Erythroblast (primary cell): ENCODE measurements around the gene CCL4.
"Not testable (repeated sequence)": the region's sequence is repeated elsewhere in the genome, so short reads cannot be mapped to it uniquely, and the experiment has no call there.

Experiments used
- DNase-seq, 2 experiments: peaks; one replicate each; lab custom pipeline; 2025; lab: John Stamatoyannopoulos, UW
- GATA1 ChIP-seq: IDR thresholded peaks from 2 replicates; pipeline ENCODE4 v1.6.1; 2011; ENCODE audit warnings: low read depth, mild to moderate bottlenecking, control low read depth, low read length, moderate library complexity
- POLR2A ChIP-seq: IDR thresholded peaks from 2 replicates; pipeline ENCODE4 v1.6.1; 2011; ENCODE audit warnings: mild to moderate bottlenecking, low read length

The CCL4 gene

DNA sequence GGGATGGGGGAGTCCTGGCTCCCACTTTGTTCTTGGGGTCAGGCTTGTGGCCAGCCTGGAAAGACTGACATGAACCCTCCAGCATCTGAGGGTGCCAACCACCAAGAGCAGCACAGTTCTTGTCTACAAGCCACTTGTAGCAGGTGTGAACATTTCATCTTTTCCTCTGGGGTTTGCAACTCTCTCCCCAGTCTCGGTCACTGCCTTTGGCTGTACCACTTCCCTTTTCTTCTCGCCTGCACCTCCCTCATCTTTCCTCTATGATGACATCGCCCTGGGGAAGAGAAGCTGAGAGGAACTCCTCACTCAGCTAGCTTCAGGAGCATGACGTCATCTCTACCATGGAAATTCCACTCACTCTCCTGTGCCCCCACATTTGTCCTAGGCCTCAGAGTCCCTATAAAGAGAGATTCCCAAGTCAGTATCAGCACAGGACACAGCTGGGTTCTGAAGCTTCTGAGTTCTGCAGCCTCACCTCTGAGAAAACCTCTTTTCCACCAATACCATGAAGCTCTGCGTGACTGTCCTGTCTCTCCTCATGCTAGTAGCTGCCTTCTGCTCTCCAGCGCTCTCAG lies at the start of gene CCL4:
Gene CCL4 (plus strand): TSS at position 427 of the 575 bp plus-strand sequence. CDS start 79 bp downstream, at position 506.
- DNase-seq = not testable (repeated sequence)

DNA sequence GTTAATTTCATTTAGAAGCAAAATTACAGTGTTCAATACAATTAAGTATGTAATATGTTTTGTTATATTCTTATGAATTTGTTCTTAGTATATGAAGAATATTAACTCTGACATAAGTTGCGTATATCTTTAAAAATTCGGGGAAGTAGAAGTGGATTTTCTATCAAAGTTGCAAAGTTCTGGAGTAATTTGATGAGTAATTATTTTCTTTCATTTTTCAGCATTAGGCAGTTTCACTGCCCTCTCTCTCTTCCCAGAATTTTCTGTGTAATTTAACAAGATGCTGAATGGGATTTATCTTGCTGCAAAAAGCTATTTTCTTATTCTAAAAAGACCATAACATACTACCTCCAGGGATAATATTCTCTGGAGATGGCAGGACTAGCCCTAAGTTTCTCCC lies 48.5 kb upstream of the CCL4 start:
- no peak for TF ChIP-seq GATA1
- TF ChIP-seq POLR2A = no peak
- no peak for DNase-seq

DNA sequence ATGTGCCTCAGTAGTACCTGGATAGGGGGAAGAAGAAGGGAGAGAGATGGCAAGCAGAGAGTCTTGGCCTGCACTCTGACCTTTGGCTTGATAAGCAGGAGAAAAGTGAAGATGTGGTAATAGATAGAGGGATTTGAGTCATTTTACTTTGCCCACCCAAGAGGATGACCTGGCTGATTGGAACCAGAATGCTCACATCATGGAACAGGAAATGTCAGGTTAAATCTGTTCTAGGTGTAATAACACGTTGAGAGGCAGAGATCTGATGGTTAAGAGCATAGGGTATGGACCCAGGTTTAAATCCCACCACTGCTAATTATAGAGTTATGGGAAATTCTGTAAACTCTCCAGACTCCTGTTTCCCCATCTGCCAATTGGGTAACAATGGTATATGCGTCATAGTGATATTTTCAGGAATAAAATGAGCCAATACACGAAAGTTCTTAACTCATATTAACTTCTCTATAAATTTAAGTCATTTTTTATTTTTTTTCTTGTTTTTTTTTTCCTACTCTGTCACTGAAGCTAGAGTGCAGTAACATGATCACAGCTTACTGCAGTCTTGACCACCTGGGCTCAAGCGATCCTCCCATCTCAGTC lies 47.6 kb upstream of the CCL4 start:
- no peak for DNase-seq
- TF ChIP-seq GATA1 = no peak
- TF ChIP-seq POLR2A = no peak

DNA sequence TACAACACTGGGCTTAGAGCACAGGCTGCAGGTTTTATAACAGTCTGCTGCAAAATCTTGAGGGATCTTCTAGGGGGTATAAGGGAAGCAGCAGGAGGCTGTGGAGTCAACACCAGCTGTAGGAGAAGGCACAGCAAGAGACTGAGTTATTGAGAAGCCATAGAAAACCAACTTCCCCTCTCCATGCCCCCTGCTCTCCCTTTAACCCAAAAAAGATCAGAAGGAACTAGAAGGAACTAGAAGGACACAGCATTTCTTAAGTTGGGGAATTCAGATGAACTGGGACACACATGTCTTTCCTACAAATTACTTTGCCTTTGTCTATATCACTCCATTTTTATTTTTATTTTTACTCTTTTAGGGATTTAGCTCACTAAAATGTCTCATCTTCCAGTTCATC lies 45.7 kb upstream of the CCL4 start:
- TF ChIP-seq GATA1 (no peak), POLR2A (no peak)
- DNase-seq = no peak

DNA sequence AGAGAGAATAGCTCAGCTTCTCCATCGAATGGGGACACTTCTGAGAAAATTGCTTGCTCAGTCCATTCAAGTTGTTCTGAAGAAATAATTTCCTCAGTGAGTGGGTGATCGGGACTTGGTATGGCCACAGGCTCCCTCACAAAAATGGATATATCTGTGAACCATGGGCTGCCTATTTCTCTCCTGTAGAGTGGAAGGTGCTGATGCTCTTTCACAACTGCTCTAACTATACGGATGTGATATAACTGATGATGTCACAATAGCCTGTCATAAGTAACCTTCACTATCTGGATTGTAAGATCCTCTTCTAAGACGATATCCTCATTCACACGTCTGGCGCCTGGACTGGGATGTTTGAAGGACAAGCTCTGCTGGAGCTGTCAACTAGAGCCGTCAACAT lies 44.2 kb upstream of the CCL4 start:
- no peak for DNase-seq
- no peak for TF ChIP-seq POLR2A
- no peak for TF ChIP-seq GATA1

DNA sequence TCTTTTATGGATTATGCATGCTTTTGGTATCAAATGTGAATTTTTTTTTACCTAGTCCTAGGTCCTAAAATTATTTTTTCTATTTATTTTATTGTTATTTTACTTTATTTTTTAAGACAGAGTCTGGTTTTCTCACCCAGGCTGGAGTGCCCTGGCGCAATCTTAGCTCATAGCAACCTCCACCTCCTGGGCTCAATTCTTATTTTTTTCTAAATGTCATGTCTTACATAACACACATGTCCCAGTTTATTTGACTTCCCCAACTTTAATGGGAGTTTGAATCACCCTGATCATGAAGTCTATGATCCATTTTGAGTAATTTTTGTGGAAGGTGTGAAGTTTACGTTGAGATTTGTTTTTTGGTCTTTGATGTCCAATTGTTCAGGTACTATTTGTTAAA lies 42.8 kb upstream of the CCL4 start:
- no peak for DNase-seq
- no peak for TF ChIP-seq POLR2A
- no peak for TF ChIP-seq GATA1

DNA sequence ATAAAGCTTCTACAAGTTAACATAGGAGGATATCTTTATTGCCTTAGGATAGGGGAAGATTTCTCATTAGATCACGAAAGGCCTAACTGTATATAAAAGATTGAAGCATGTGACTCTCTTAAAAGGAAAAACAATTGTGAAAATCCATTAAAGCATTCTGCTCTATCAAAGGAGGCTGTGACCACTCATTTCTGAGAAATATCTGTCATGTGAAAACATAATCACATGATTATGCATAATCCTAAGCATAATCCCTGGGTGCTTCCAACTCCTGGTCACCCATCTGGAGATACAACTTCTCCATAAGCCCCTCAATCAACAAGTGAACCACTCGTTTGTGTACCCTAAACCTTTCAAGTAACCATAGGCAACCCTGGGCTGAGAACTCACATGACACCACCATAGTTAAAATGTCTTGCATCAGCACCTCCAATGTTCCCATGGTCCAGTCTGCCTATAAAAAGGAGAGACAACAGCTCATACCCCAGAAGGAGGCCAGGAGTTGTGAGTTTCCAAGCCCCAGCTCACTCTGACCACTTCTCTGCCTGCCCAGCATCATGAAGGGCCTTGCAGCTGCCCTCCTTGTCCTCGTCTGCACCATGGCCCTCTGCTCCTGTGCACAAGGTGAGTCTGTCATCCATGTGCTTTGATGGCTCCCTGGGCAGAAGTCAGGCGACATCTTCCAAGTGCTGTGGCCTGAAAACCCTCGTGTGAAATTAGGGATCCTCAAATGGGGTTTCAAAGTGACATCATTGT lies 39.7 kb upstream of the CCL4 start, which contains the start of gene CCL18:
Gene CCL18 (plus strand): TSS at position 487 of the 756 bp plus-strand sequence. CDS start 71 bp downstream, at position 558.
- no peak for TF ChIP-seq GATA1
- no peak for TF ChIP-seq POLR2A
- DNase-seq = no peak

DNA sequence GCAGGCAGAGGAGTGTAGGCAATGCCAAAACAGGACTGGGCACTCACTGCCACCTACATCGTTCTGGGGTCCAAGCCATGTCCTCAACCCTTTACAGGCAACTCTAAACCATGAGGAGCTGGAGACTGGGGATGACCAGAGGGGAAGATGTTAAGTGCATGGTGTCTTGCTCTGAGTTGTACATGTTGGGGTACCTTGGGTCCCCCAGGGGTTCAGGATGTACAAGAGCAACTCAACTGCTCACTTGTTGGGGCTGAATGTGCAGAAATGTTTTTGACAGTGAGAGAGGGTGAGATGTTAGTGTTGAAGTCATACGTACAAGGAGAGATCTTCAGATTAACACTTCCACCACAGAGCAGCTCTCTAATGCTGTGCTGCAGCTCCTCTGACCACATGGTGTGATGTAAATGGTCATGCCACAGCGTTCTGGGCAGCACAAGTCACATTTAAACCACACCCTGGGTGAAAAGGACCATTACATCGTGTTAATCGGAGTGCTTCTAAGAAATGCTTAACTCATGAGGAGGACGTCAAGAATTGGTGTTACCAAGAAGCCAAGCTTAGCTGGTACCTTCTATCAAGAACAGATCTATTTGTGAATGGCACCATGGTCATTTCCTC lies 37.2 kb upstream of the CCL4 start:
- TF ChIP-seq POLR2A (peak; percentile 48), GATA1 (no peak)
- no peak for DNase-seq

DNA sequence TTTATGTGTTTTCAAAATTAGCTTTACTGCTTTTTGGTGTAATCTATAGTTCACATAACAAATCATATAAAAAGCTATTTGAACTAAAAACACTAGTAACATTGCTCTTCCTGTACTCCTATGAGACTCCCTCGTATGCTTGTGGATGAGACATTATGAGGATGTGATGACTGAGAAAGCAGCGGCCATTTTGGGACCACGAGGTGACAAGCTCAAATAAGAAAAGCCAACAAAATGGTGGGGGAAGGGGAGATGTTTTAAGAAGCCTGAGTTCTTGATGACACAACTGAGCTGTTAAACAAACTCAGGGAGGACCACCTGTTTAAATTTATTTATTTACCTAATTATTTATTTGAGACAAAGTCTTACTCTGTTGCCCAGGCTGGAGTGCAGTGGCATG lies 35.1 kb upstream of the CCL4 start:
- no peak for DNase-seq
- TF ChIP-seq POLR2A (no peak), GATA1 (no peak)

DNA sequence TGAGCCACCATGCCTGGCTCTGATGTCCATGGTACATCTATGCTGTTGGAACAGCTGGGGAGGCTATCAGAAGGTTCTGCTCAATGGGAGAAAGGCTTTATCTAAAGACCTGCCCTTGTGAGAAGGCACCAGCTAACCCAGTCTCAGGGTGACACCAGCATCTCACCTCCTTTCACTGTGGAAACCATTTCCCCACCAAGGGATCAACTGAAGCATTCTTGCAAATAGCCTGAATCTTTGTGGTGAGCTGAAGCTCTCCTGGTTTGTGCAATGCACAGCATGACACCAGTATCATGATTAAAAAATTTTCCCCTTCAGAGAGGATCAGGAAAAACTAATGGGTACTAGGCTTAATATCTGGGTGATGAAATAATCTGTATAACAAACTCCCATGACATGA lies 34.5 kb upstream of the CCL4 start:
- TF ChIP-seq POLR2A (no peak), GATA1 (no peak)
- DNase-seq = no peak

DNA sequence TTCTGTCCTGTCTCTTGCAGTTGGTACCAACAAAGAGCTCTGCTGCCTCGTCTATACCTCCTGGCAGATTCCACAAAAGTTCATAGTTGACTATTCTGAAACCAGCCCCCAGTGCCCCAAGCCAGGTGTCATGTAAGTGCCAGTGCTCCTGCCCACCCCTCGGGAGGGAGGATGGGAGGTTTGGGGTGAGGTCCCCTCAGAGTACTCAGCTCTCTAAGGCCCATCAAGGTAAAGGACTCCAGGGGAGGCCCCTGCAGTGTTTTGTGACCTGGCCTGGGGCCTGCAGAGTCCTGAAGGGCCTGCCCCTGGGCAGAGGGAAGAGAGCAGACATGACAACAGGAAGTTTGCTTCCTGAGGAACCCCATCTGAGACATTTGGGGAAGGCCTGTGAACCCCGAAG lies 33.2 kb upstream of the CCL4 start:
- DNase-seq = no peak
- TF ChIP-seq POLR2A = no peak

DNA sequence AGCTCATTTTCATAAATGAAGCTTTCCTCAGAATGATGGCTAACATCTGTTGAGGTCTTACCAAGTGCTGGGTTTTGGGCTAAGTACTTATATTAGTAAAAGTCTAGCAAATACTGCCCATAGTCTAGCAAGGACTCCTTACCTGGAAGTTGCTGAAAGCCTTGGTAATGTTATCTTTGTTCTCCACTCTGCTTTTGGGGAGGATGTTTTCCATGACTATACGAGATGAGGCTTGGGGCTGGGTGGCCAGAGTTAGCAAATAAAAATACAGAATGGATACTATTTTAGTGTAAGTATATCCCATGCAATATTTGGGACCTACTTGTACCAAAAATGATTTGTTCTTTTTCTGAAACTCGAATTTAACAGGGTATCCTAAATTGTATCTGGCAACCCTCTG lies 31.9 kb upstream of the CCL4 start:
- TF ChIP-seq GATA1 (no peak), POLR2A (peak; percentile 28)
- DNase-seq = no peak

DNA sequence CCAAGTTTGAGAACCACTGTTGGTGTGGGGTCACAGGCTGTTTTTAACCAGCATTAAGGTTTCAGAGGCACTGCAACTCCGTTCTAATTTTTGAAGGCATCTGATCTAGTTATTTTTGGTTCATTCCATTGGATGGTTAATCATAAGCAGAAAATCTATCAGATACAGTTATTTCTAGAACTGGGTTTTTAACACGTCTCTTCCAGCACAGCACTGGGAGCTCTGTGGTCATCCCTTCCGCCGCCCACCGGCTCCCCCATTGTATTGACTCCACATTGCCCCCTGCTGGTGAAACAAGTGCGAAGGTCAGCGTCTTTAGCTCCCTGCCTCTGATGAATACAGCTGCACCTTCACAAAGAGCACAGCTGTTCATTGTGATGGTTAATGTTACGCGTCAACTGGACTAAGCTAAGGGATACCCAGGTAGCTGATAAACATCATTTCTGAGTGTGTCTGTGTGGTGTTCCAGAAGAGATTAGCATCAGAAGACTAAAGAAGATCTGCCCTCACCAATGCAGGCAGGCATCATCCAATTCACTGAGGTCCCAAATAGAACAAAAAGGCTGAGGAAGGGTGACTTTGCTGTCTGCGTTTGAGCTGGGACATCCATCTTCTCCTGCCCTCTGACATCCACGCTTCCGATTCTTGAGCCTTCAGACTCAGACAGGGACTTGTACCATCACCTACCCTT lies 31.1 kb upstream of the CCL4 start:
- DNase-seq = peak; percentile 62 to 71
- TF ChIP-seq GATA1 (no peak), POLR2A (no peak)

DNA sequence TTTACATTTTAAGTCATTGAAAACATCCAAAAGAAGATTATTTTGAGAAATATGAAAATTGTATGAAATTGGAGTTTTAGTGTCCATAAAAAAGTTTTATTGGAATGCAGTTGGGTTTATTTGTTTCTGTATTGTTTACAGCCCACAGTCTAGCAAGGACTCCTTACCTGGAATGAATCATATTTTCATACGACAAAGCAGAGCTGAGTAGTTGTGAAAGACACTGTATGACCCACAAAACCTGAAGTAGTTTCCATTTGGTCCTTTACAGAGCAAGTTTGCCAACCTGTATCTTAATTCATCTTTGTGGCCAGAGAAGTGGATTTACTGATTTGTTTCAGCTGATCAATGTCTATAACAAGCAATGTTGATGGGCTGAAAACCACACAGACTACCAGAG lies 29.3 kb upstream of the CCL4 start:
- TF ChIP-seq GATA1 (no peak), POLR2A (no peak)
- no peak for DNase-seq

DNA sequence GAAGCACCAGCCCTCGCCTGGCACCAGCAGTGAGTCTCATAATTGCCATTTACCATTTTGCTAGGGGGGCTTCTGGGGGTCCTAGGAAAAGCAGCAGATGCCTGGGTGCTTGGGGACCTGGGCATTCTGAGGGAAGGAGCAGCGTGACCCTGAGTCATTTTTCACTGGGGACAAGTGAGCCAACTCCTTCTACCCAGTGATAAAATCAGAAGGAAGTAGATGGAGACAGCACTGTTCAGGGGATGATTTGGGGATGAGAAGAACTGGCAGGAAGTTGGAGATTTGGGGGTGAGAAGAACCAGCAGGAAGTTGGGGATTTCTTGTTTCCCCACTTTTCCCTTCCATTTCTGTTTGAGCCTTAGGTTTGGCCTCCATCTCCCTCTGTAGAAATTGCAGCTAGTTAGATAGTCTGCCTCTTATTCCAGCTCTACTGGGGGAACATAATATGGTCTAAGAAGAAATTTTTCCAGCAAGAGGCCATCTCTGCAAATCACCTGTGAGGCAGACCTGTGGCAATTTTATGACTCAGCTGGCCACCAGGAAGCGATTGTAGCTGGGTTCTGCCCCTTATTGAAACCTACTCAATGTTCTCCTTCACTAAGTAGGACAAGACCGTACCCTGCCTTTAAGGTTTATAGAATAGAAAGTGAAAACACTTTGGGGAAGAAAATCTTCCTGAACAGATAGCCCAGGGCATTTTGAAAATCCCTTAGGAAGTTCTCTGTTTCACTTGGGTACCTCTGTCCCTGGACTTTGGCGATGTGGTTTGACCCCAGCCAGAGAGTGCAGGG lies 21.8 kb upstream of the CCL4 start:
- DNase-seq = not testable (repeated sequence)

DNA sequence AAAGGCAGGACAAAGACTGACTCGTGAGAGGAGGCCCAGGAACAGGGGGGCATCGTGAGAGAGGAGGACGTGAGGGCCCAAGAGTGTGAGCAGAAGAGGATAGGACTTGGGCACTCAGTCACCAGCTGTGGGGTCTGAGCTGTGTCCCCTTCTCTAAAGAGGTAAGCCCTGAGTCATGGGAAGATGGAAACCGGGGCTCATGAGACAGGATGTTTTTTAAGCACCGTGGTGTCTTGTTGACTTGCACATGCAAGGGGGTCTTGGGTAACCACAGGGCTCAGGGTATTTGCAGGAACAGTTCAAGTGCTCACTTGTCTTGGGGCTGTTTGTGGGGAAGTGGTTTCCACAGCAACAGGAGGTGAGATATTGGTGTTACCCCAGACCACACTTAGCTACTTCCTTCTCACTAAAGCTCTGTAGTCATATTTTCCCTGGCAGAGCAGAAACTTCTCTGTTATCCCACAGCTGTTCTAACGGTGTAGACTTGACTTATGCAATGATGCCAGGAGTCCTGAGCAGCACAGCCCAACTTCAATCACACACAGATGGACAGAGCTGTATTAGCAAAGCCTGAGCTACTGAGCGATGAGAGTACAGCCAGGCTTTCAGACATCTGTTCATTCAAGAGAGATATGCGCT lies 21.0 kb upstream of the CCL4 start:
- DNase-seq = not testable (repeated sequence)

DNA sequence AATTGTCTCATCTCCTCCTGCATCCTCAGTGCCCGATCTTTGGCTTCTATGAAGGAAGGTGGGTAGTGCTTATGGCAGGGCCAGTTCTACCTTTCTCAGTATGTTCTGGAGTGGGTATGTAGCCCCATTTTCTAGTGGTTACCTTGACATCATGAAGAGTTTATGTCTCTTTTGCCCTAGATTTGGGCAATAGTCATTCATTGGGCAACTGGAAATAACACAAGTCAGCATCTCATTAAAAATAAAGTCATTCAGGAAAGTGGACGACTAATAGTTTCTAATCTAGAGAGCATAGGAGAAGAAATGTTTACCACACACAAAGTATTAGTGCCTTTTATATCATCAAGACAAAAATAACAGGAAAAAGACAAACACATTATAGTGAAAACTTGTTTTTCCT lies 19.9 kb upstream of the CCL4 start:
- DNase-seq = not testable (repeated sequence)
